Small intestine (tissue), 7 donors: ENCODE results near the gene ENPEP. TPM values are rescaled to one million over a fixed set of nuclear protein-coding genes. Genes with fewer than 3 reads are reported as not detected.
"Not testable (repeated sequence)": the region's sequence is repeated elsewhere in the genome, so short reads cannot be mapped to it uniquely, and the experiment has no call there.

ENCODE experiments used
- DNase-seq, 2 donors: peaks; one replicate each; pipeline versions ENCODE4 v3.0.0 to v3.0.0-alpha.2; 2013
- FAIRE-seq: peaks from 2 replicates; lab custom pipeline; 2012; peaks lifted over from hg19 to GRCh38; lab: Jason Lieb, UNC
- H3K27ac ChIP-seq, 3 donors: one replicate each; pipeline ENCODE4 v1.5.1; 2013; ENCODE audit warnings: low read length in 2 of 3, mild to moderate bottlenecking in 2 of 3, control low read depth in 1 of 3, inconsistent platforms in 1 of 3, low read depth in 1 of 3, moderate library complexity in 1 of 3
- H3K27me3 ChIP-seq, 3 donors: one replicate each; pipeline ENCODE4 v1.6.1; 2013; ENCODE audit warnings: low read length in 3 of 3, inconsistent platforms in 1 of 3; ENCODE audit not compliant: control insufficient read depth in 3 of 3, insufficient read depth in 3 of 3
- H3K36me3 ChIP-seq, 3 donors: one replicate each; pipeline ENCODE4 v1.6.1; 2013; ENCODE audit warnings: low read length in 3 of 3, inconsistent platforms in 1 of 3, low read depth in 1 of 3, mild to moderate bottlenecking in 1 of 3, moderate library complexity in 1 of 3; ENCODE audit not compliant: control insufficient read depth in 3 of 3, insufficient read depth in 2 of 3
- H3K4me1 ChIP-seq, 3 donors: one replicate each; pipeline ENCODE4 v1.6.1; 2013; ENCODE audit warnings: low read length in 2 of 3, inconsistent platforms in 1 of 3, low read depth in 1 of 3, mild to moderate bottlenecking in 1 of 3, moderate library complexity in 1 of 3; ENCODE audit not compliant: control insufficient read depth in 3 of 3, insufficient read depth in 2 of 3
- H3K4me3 ChIP-seq, 3 donors: one replicate each; pipeline ENCODE4 v1.5.1; 2013; ENCODE audit warnings: low read length in 3 of 3, control low read depth in 1 of 3, inconsistent platforms in 1 of 3, low read depth in 1 of 3, mild to moderate bottlenecking in 1 of 3, moderate library complexity in 1 of 3
- H3K9me3 ChIP-seq, 2 donors: one replicate each; pipeline ENCODE4 v1.6.1; 2013; ENCODE audit warnings: low read depth in 1 of 2, low read length in 1 of 2; ENCODE audit not compliant: control insufficient read depth in 2 of 2, insufficient read depth in 1 of 2
- WGBS, 3 donors: extraction: QIAGEN DNeasy Blood & Tissue Kit; methylation state at CpG; one replicate each; pipeline ENCODE4 v1.1.7; 2013; 5-methylcytosine and 5-hydroxymethylcytosine counted together
- polyA plus RNA-seq, 4 donors: library from polyadenylated mRNA; stranded (reverse) in 3 of 4; unstranded in 1 of 4; fragments of 200-250 nt in 3 of 4; fragments of 120-200 nt in 1 of 4; gene quantifications; one replicate each; pipeline versions ENCODE4 v1.2.1 to v1.2.3, GENCODE V29; 2013
- donor health status: healthy with polysubstance abuse.
- donor health status: control.
- donor health status: control.
- donor health status: Bipolar disorder and iron deficiency.
- donor health status: healthy.

The ENPEP gene
- polyA plus RNA-seq, 4 donors, result 26.9 to 79.4 (median 45.5) TPM

DNA sequence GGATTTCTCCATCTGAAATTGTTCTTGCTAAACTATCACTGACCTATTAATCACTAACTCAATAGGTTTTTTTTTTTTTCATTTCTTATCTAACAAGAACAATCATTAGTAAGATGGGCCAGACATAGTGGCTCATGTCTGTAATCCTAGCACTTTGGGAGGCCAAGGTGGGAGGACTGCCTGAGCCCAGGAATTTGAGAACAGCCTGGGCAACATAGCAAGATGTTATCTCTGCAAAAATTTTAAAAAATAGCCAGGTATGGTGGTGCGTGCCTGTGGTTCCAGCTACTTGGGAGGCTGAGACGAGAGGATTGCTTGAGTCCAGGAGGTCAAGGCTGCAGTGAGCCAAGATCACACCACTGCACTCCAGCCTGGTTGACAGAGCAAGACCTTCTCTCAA, 100.7 kb downstream of the ENPEP start:
- not testable (repeated sequence) for H3K9me3 ChIP-seq, H3K27ac ChIP-seq, DNase-seq, H3K4me1 ChIP-seq, FAIRE-seq, H3K4me3 ChIP-seq, H3K36me3 ChIP-seq, H3K27me3 ChIP-seq
- WGBS, 3 donors, result 89 to 94% (median 91%) methylated on average over 2 of the region's 2 CpGs

DNA sequence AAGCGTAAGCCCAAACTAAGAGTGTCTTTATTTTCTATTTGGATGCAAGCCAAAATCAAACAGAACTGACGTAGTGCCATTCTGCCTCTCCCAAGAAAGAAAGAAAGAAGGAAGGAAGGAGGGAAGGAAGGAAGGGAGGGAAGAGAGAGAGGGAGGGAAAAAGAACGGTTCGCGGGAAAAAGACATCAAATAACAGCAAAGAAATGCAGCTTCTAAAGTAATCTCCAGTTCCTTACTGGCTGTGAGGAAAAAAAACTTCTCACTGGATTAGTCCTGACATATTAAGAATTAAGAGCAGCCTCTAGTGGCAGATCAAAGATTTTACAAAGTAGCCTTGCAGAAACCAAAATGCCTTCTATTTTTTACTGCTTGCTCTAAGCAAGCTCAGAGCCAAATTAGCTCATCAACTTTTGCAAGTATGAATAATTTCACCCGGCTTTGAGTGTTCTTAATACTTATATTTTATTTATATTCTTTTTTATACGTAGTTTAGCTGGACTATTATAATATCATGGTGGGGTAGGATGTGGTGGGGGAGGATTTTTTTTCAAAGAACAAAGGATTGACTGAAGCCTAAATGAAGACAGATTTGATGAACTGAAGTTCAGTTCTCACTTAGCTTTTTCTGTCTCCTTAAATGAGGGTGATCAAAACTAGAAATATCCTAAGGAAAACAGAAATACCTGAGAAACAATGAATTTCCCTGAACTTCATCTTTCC, 110.3 kb downstream of the ENPEP start:
- WGBS, 3 donors, result 6 to 19% (median 17%) methylated on average over 7 of the region's 7 CpGs
- Histone ChIP-seq H3K36me3 (no peaks in the 10 kb centered on the region), H3K27me3 (no peaks in the 10 kb centered on the region), H3K4me1 (no peaks in the 10 kb centered on the region), H3K9me3 (no peaks in the 10 kb centered on the region), H3K27ac (no peak overlapping the region), H3K4me3 (no peak overlapping the region)
- peak; percentile 14 to 57 for DNase-seq
- FAIRE-seq, result no peak

DNA sequence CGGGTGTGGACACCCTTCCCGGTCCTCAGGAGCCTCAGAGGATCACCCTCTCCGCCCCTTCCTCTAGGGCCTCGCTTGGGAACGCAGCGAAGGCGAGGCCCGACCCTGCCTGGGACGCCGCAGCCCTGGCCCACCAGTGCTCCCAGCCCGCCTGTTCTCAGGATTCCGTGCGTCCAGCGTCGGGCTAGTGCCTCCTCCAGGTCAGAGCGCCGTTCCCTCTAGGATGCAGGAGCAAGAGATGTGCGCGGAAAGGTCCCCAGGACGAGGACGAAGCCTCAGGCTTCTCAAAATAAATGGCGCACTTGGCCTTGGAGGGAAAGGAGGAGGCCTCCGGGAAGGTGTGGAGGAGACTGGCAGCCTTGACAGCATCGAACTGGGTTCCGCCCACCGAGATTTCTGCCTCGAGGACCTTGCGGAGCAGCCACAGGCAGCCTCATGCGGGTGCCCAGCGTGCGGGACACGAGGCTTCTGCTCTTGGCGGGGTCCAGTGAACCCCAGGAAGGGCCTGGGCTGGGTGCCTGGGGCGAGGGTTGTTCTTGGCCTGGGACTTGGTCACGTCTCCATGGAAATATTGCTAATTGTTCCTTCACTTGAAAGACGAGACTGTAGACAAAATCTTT, 111.8 kb downstream of the ENPEP start:
- no peaks in the 10 kb centered on the region for H3K27me3 ChIP-seq
- no peak for DNase-seq
- no peaks in the 10 kb centered on the region for H3K4me1 ChIP-seq
- no peaks in the 10 kb centered on the region for H3K36me3 ChIP-seq
- H3K27ac ChIP-seq, result no peak overlapping the region
- WGBS, 3 donors, result 93% methylated on average over 35 to 36 of the region's 36 CpGs
- no peak overlapping the region for H3K4me3 ChIP-seq
- no peaks in the 10 kb centered on the region for H3K9me3 ChIP-seq
- FAIRE-seq, result no peak

DNA sequence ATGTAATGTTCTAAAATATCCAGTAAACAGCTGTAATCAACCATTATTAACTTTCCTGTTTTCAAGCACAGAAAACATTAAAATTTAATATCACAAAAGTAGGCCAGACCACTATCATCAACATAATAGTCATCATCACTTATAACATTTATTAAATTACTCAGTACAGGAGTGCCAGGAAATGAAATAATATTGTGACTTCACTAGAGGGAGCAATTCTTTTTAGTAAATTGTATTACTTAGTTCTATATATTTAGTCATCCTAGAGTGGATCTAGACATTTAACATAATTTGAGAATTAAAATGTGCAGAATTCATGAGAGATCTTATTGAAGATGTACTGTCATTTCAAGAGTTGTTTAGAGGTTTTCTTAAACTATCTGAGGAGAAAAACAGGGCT, 113.3 kb downstream of the ENPEP start:
- H3K4me3 ChIP-seq, result no peak overlapping the region
- no peaks in the 10 kb centered on the region for H3K36me3 ChIP-seq
- H3K27ac ChIP-seq, result no peak overlapping the region
- H3K9me3 ChIP-seq, result no peaks in the 10 kb centered on the region
- FAIRE-seq (peak; percentile 76), DNase-seq (peak; percentile 5 to 20)
- H3K27me3 ChIP-seq, result no peaks in the 10 kb centered on the region
- no peaks in the 10 kb centered on the region for H3K4me1 ChIP-seq

DNA sequence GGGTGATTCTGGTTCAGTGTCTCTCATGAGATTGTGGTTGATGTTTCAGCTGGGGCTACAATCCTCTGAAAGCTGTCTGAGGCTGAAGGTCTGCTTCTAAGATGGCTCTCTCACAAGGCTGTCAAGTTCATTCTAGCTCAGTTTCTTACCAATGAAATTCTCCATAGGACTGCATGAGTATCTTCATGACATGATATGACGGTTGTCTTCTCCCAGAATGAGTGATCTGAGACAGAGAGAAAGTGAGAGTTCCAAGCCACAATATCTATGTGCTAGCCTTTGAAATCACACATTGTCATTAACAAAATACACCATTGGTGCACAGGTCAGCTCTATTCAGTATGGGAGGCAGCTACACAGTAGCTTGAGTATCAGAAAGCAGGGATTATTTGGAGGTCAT, 119.6 kb downstream of the ENPEP start:
- FAIRE-seq (no peak), DNase-seq (no peak)
- Histone ChIP-seq H3K4me1 (no peaks in the 10 kb centered on the region), H3K9me3 (peaks cover 0 to 3% of the 10 kb centered on the region in 2 donors), H3K4me3 (no peak overlapping the region), H3K27me3 (no peaks in the 10 kb centered on the region), H3K27ac (no peak overlapping the region), H3K36me3 (no peaks in the 10 kb centered on the region)
- WGBS, 3 donors, result 78 to 88% (median 85%) methylated on average over 1 of the region's 1 CpG

DNA sequence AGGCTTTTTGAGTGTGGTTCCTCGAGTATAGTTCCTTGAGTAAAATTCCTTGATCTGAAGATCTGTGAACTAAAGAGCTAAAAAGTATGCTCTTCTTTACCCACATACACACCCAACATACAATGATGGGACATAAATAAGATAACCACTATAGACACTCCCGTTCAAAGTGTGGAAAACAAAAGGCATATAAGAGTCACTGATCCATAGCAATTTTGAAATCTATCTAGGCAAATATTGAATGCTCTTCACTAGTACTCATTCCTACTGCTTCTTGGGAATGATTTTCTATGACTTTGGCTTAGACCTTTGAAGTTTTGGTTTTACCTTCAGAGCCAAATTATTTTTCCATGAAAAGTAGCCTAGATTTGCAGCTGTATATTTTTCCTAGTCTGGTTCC, 120.5 kb downstream of the ENPEP start:
- 77 to 87% (median 87%) methylated on average over 2 of the region's 2 CpGs for WGBS, 3 donors
- Histone ChIP-seq H3K9me3 (peaks cover 0 to 3% of the 10 kb centered on the region in 2 donors), H3K4me3 (no peak overlapping the region), H3K27me3 (no peaks in the 10 kb centered on the region), H3K36me3 (no peaks in the 10 kb centered on the region), H3K4me1 (no peaks in the 10 kb centered on the region), H3K27ac (no peak overlapping the region)
- no peak for DNase-seq
- FAIRE-seq, result no peak

DNA sequence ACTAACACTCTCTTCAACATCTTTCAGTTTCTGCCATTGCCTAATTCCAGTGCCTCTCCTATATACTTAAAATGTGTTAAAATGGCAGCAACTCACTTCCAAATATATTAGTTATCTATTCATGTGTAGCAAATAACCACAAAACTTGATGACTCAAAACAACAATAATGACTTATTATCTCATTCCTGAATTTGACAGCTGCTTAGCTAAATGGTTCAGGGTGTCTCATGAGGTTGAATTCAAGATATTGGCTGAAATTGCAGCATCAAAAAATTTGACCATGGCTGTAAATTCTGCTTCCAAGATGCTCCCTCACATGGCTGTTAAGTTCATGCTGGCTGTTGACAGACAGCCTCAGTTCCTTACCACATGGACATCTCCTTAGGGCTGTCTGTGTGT, 121.6 kb downstream of the ENPEP start:
- DNase-seq (no peak), FAIRE-seq (no peak)
- no peaks in the 10 kb centered on the region for H3K36me3 ChIP-seq
- peaks cover 0 to 3% of the 10 kb centered on the region in 2 donors for H3K9me3 ChIP-seq
- H3K4me3 ChIP-seq, result no peak overlapping the region
- no peaks in the 10 kb centered on the region for H3K4me1 ChIP-seq
- no peak overlapping the region for H3K27ac ChIP-seq
- no peaks in the 10 kb centered on the region for H3K27me3 ChIP-seq

DNA sequence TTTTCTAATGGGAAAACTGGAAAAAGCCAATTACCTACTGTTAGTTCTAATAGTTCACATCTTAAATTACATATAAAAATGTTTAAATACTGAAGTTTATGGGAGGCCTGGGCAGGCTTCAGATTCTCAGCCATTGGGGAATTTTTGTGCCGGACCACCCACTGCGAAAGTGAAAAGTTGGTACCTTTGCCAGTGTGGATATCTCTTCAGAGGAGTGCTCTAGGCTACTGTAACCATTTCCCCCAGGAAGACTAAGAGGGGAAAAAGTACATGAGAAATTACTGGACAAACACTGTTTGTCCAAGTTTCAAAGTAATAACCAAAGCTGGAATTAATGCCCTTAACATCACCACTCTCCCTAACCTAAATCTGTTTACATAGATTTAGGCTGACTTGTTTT, 126.1 kb downstream of the ENPEP start:
- FAIRE-seq, result no peak
- H3K36me3 ChIP-seq, result no peaks in the 10 kb centered on the region
- H3K4me3 ChIP-seq, result no peak overlapping the region
- no peak overlapping the region for H3K27ac ChIP-seq
- no peaks in the 10 kb centered on the region for H3K27me3 ChIP-seq
- WGBS, 3 donors, result 89 to 98% (median 97%) methylated on average over 2 of the region's 2 CpGs
- H3K9me3 ChIP-seq, result no peaks in the 10 kb centered on the region
- H3K4me1 ChIP-seq, result no peaks in the 10 kb centered on the region
- DNase-seq, result no peak
